Measurements from ENCODE around the gene UNC50. TPM values are rescaled to one million over a fixed set of nuclear protein-coding genes. Genes with fewer than 3 reads are reported as not detected.

Gene UNC50
- total RNA-seq, 1 donor, result 36.2 TPM

GRCh38 chr2:98580656-98581284 is 27.6 kb upstream of the UNC50 start:
- Histone ChIP-seq H3K9me3 (ENCODE audit: low read depth, low read length) (no peaks in the 10 kb centered on the region), H3K27ac (ENCODE audit: low read depth, low read length) (no peak overlapping the region), H4K20me1 (ENCODE audit: insufficient read depth, low read length) (no peaks in the 10 kb centered on the region), H2AFZ (ENCODE audit: low read length) (no peak overlapping the region), H3K79me2 (ENCODE audit: insufficient read depth, low read length) (no peaks in the 10 kb centered on the region), H3K4me2 (ENCODE audit: insufficient read depth, low read length) (no peak overlapping the region), H3K36me3 (ENCODE audit: insufficient read depth, low read length) (peaks cover 9% of the 10 kb centered on the region), H3K4me1 (ENCODE audit: insufficient read depth, low read length) (no peaks in the 10 kb centered on the region), H3K27me3 (ENCODE audit: insufficient read depth, low read length) (no peaks in the 10 kb centered on the region), H3K4me3 (ENCODE audit: insufficient read depth, low read length) (no peak overlapping the region)
- TF ChIP-seq CTCF (IDR thresholded peaks at IDR 0.05; ENCODE audit: extremely low read depth, low read depth, low read length), result no peak
- DNase-seq (ENCODE audit: insufficient read length, low spot score, missing footprints), result peak; percentile 13

- H3K4me2 ChIP-seq (ENCODE audit: insufficient read depth, low read length), result no peak overlapping the region
- TF ChIP-seq CTCF (IDR thresholded peaks at IDR 0.05; ENCODE audit: extremely low read depth, low read depth, low read length), result no peak
- H4K20me1 ChIP-seq (ENCODE audit: insufficient read depth, low read length), result no peaks in the 10 kb centered on the region
- H2AFZ ChIP-seq (ENCODE audit: low read length), result no peak overlapping the region
- no peaks in the 10 kb centered on the region for H3K79me2 ChIP-seq (ENCODE audit: insufficient read depth, low read length)
- no peak overlapping the region for H3K4me3 ChIP-seq (ENCODE audit: insufficient read depth, low read length)
- H3K9me3 ChIP-seq (ENCODE audit: low read depth, low read length), result no peaks in the 10 kb centered on the region
- no peak overlapping the region for H3K27ac ChIP-seq (ENCODE audit: low read depth, low read length)
- H3K36me3 ChIP-seq (ENCODE audit: insufficient read depth, low read length), result peaks cover 6% of the 10 kb centered on the region
- H3K27me3 ChIP-seq (ENCODE audit: insufficient read depth, low read length), result no peaks in the 10 kb centered on the region
- H3K4me1 ChIP-seq (ENCODE audit: insufficient read depth, low read length), result no peaks in the 10 kb centered on the region
- DNase-seq (ENCODE audit: insufficient read length, low spot score, missing footprints), result no peak
Observed at GRCh38 chr2:98582523-98582922, 25.9 kb upstream of the UNC50 start.

- Histone ChIP-seq H2AFZ (ENCODE audit: low read length) (no peak overlapping the region), H3K4me2 (ENCODE audit: insufficient read depth, low read length) (no peak overlapping the region), H3K36me3 (ENCODE audit: insufficient read depth, low read length) (peaks cover 3% of the 10 kb centered on the region), H3K4me1 (ENCODE audit: insufficient read depth, low read length) (no peaks in the 10 kb centered on the region), H3K79me2 (ENCODE audit: insufficient read depth, low read length) (no peaks in the 10 kb centered on the region), H3K4me3 (ENCODE audit: insufficient read depth, low read length) (no peak overlapping the region), H4K20me1 (ENCODE audit: insufficient read depth, low read length) (no peaks in the 10 kb centered on the region), H3K27me3 (ENCODE audit: insufficient read depth, low read length) (no peaks in the 10 kb centered on the region), H3K27ac (ENCODE audit: low read depth, low read length) (no peak overlapping the region), H3K9me3 (ENCODE audit: low read depth, low read length) (no peaks in the 10 kb centered on the region)
- TF ChIP-seq CTCF (IDR thresholded peaks at IDR 0.05; ENCODE audit: extremely low read depth, low read depth, low read length), result no peak
- DNase-seq (ENCODE audit: insufficient read length, low spot score, missing footprints), result no peak
Observed at GRCh38 chr2:98583276-98583675, 25.1 kb upstream of the UNC50 start.

GRCh38 chr2:98583816-98584618 is 24.4 kb upstream of the UNC50 start:
- no peak overlapping the region for H3K27ac ChIP-seq (ENCODE audit: low read depth, low read length)
- peaks cover 3% of the 10 kb centered on the region for H3K36me3 ChIP-seq (ENCODE audit: insufficient read depth, low read length)
- no peaks in the 10 kb centered on the region for H3K79me2 ChIP-seq (ENCODE audit: insufficient read depth, low read length)
- H2AFZ ChIP-seq (ENCODE audit: low read length), result no peak overlapping the region
- no peaks in the 10 kb centered on the region for H3K4me1 ChIP-seq (ENCODE audit: insufficient read depth, low read length)
- TF ChIP-seq CTCF (IDR thresholded peaks at IDR 0.05; ENCODE audit: extremely low read depth, low read depth, low read length), result no peak
- no peaks in the 10 kb centered on the region for H4K20me1 ChIP-seq (ENCODE audit: insufficient read depth, low read length)
- H3K4me2 ChIP-seq (ENCODE audit: insufficient read depth, low read length), result no peak overlapping the region
- no peaks in the 10 kb centered on the region for H3K27me3 ChIP-seq (ENCODE audit: insufficient read depth, low read length)
- peak; percentile 43 for DNase-seq (ENCODE audit: insufficient read length, low spot score, missing footprints)
- H3K4me3 ChIP-seq (ENCODE audit: insufficient read depth, low read length), result no peak overlapping the region
- H3K9me3 ChIP-seq (ENCODE audit: low read depth, low read length), result no peaks in the 10 kb centered on the region
